GM19463 (cell line): ENCODE measurements around the gene ULK3.

Experiments used
- ATAC-seq: cut with Tn5 transposase; IDR thresholded peaks from one replicate; pipeline ENCODE4 v1.9.1; 2021; ENCODE audit warnings: mild to moderate bottlenecking, moderate library complexity; ENCODE audit not compliant: unreplicated experiment

Gene ULK3

DNA sequence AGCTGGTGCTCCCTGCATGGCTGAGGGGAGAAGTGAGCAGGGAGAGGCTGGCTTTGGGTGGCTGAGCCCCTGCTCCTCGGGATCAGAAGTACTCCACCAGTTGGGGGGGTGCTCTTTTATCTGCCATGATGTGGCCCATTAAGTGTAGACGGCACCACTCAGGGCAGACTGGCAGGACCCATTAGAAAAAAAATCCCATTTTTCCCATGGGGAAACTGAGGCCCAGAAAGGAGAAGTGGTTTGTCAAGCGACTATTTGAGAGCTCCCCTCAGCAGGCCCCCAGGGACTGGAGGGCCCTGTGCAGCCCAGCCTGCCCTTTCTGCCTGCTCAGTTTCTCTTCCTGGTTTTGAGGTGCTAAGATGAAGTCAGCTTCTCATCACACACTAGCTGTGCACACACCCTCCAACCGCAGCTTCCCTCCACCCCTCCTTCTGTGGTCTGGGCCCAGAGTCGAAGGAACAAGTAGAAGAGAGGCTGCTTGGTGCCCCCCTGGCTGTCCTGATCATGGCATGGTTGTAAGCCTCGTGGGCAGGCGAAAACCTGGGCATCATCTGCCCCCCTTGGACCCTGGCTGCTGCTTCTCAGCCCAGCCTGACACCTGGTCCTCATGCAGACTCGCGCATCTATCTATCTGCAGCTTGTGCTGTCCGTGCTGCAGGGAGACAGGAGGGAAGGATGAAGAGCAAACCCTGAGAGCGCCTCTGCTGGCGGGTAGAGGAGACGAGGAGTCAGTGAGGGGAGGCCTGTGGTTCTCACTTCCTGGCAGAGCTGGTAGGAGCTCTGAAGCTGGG, 55.5 kb downstream of the ULK3 start:
- ATAC-seq: peak; percentile 47

DNA sequence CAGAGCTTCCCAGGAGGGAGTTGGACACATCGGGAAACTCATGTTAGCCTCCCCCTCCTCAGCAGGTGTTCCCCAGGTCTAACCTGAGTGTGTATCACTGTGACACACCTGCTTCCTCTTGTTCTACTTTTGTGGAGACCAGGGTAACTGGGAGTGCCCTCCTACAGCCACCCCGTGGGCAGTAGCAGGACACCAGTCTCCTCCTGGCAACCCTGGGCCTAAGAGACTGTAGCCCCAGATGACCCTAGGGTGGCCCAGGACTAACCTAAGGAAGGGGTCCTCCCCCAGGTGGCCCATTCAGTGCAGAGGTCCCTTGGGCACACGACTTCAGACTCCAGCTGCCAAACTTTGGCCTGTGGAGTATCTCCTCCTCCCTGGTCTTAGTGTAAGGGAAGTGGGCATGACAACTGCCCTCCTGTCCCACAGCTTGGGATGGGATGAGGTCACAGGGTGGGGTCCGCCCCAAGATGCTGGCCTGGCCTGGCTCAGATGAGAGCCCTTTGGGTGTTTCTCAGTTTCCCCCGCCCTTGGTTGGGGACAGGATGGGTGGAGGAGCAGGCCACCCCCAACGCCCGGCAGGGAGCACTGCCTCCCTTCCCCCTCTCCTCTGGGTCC, 56.3 kb downstream of the ULK3 start:
- no peak for ATAC-seq
